Ovary (tissue), 3 donors: Measurements from ENCODE around the gene ZBTB8A.
"Not testable (repeated sequence)": the region's sequence is repeated elsewhere in the genome, so short reads cannot be mapped to it uniquely, and the experiment has no call there.

Experiments used
- CTCF ChIP-seq, 3 donors: fragments of 450-650 bp in 2 of 3; fragments of 200-600 bp in 1 of 3; IDR thresholded peaks; one replicate each; pipeline versions ENCODE4 v1.5.1 to v1.8.0; 2016 to 2022; ENCODE audit warnings: antibody characterized with exemption in 3 of 3, mild to moderate bottlenecking in 1 of 3
- EP300 ChIP-seq: sonication (generic); formaldehyde crosslinking; IDR thresholded peaks from one replicate; pipeline ENCODE4 v1.6.1; 2017; ENCODE audit warnings: antibody characterized with exemption
- POLR2A ChIP-seq: fragments of 450-650 bp; IDR thresholded peaks from one replicate; pipeline ENCODE4 v1.6.1; 2017; ENCODE audit warnings: antibody characterized with exemption, mild to moderate bottlenecking, moderate library complexity
- donor health status: DM: no; HTN: no; CAD: no.

GRCh38 chr1:32528550-32528949, 10.7 kb upstream of the ZBTB8A start:
- not testable (repeated sequence) for TF ChIP-seq CTCF (IDR thresholded peaks at IDR 0.05); EP300; POLR2A
